CD14-positive monocyte (primary cell): ENCODE measurements around the gene SARS1. TPM values are rescaled to one million over a fixed set of nuclear protein-coding genes. Genes with fewer than 3 reads are reported as not detected.

Experiments used
- DNase-seq, 3 donors: peaks; one replicate each; pipeline ENCODE4 v3.0.0-alpha.2; 2011 to 2022
- H2AFZ ChIP-seq: 2 replicates; pipeline ENCODE4 v1.6.0; 2012; ENCODE audit warnings: mild to moderate bottlenecking, low read depth, low read length, inconsistent platforms; ENCODE audit not compliant: insufficient read depth, poor library complexity, severe bottlenecking
- H3K27ac ChIP-seq, 2 donors: 1 replicate in 1 of 2; 2 replicates in 1 of 2; pipeline ENCODE4 v1.5.1; 2012 to 2013; ENCODE audit warnings: low read length in 2 of 2, control low read depth in 1 of 2, inconsistent platforms in 1 of 2, low read depth in 1 of 2, mild to moderate bottlenecking in 1 of 2
- H3K27me3 ChIP-seq, 2 donors: one replicate each; pipeline versions ENCODE4 v1.6.0 to v1.6.1; 2011 to 2013; ENCODE audit warnings: low read length in 2 of 2; ENCODE audit not compliant: control insufficient read depth in 2 of 2, insufficient read depth in 2 of 2
- H3K36me3 ChIP-seq, 2 donors: replicated peaks in 1 of 2; 1 replicate in 1 of 2; 2 replicates in 1 of 2; pipeline versions ENCODE4 v1.5.1 to v1.6.1; 2012 to 2013; ENCODE audit warnings: low read length in 2 of 2, control low read depth in 1 of 2, inconsistent platforms in 1 of 2, mild to moderate bottlenecking in 1 of 2; ENCODE audit not compliant: insufficient read depth in 2 of 2, control insufficient read depth in 1 of 2
- H3K4me1 ChIP-seq, 2 donors: 1 replicate in 1 of 2; 2 replicates in 1 of 2; pipeline versions ENCODE4 v1.5.1 to v1.6.1; 2012 to 2013; ENCODE audit warnings: low read length in 2 of 2, control low read depth in 1 of 2, inconsistent platforms in 1 of 2, mild to moderate bottlenecking in 1 of 2, moderate library complexity in 1 of 2; ENCODE audit not compliant: insufficient read depth in 2 of 2, control insufficient read depth in 1 of 2
- H3K4me2 ChIP-seq: replicated peaks from 2 replicates; pipeline ENCODE3; 2012; ENCODE audit warnings: low read length, moderate library complexity, mild to moderate bottlenecking; ENCODE audit not compliant: poor library complexity, severe bottlenecking; ENCODE audit errors: extremely low read depth
- H3K4me3 ChIP-seq, 3 experiments: fragments of 200-600 bp in 1 of 3; sonication (generic) in 1 of 3; replicated peaks in 1 of 3; 1 replicate in 2 of 3; 2 replicates in 1 of 3; pipeline ENCODE4 v1.5.1; 2011 to 2013; ENCODE audit warnings: low read length in 3 of 3, mild to moderate bottlenecking in 3 of 3, control low read depth in 2 of 3, low read depth in 2 of 3, inconsistent platforms in 1 of 3, moderate library complexity in 1 of 3
- H3K79me2 ChIP-seq: 2 replicates; pipeline ENCODE4 v1.6.0; 2012; ENCODE audit warnings: mild to moderate bottlenecking, control low read depth, inconsistent platforms, low read length, moderate library complexity; ENCODE audit not compliant: insufficient read depth
- H3K9ac ChIP-seq: 2 replicates; pipeline ENCODE4 v1.6.0; 2017; ENCODE audit warnings: low read length, mild to moderate bottlenecking; ENCODE audit not compliant: insufficient read depth, poor library complexity, severe bottlenecking
- H3K9me3 ChIP-seq, 2 donors: replicated peaks in 1 of 2; 1 replicate in 1 of 2; 2 replicates in 1 of 2; pipeline versions ENCODE4 v1.5.1 to v1.6.1; 2012 to 2013; ENCODE audit warnings: low read length in 2 of 2, control low read depth in 1 of 2; ENCODE audit not compliant: control insufficient read depth in 1 of 2, insufficient read depth in 1 of 2
- H4K20me1 ChIP-seq: 2 replicates; pipeline ENCODE4 v1.6.0; 2012; ENCODE audit warnings: mild to moderate bottlenecking, low read length, control low read depth, moderate library complexity; ENCODE audit not compliant: insufficient read depth
- H3K27ac Mint-ChIP-seq, 7 donors: one replicate each; pipeline ENCODE4 v1.8.0; 2020; ENCODE audit warnings: mild to moderate bottlenecking in 7 of 7, mixed read lengths in 7 of 7, moderate library complexity in 6 of 7, inconsistent platforms in 2 of 7
- H3K27me3 Mint-ChIP-seq, 3 donors: one replicate each; pipeline ENCODE4 v1.8.0; 2021 to 2022; ENCODE audit warnings: low read depth in 3 of 3, mild to moderate bottlenecking in 3 of 3, mixed read lengths in 3 of 3, moderate library complexity in 3 of 3, inconsistent platforms in 1 of 3
- H3K36me3 Mint-ChIP-seq, 2 donors: one replicate each; pipeline ENCODE4 v1.8.0; 2020; ENCODE audit warnings: mixed read lengths in 2 of 2, inconsistent platforms in 1 of 2, mild to moderate bottlenecking in 1 of 2
- H3K4me1 Mint-ChIP-seq: one replicate; pipeline ENCODE4 v1.8.0; 2020; ENCODE audit warnings: mild to moderate bottlenecking, mixed read lengths
- H3K4me3 Mint-ChIP-seq, 2 donors: one replicate each; pipeline ENCODE4 v1.8.0; 2020; ENCODE audit warnings: mild to moderate bottlenecking in 2 of 2, mixed read lengths in 2 of 2, moderate library complexity in 1 of 2
- H3K9me3 Mint-ChIP-seq, 7 donors: one replicate each; pipeline ENCODE4 v1.8.0; 2020 to 2022; ENCODE audit warnings: mixed read lengths in 7 of 7, mild to moderate bottlenecking in 6 of 7, moderate library complexity in 6 of 7, inconsistent platforms in 2 of 7
- CTCF ChIP-seq: fragments of 200-600 bp; IDR thresholded peaks from one replicate; pipeline ENCODE4 v1.8.0; 2022; ENCODE audit warnings: antibody characterized with exemption, mild to moderate bottlenecking
- WGBS: methylation state at CpG from one replicate; pipeline ENCODE4 v1.1.5; 2013; ENCODE audit warnings: missing lambda C conversion rate; ENCODE audit not compliant: insufficient coverage; 5-methylcytosine and 5-hydroxymethylcytosine counted together
- intact Hi-C, 2 donors: fragments of 100-400 bp; cut with micrococcal nuclease; formaldehyde crosslinking; loops; one replicate each; pipeline versions ENCODE4 v1.15.0 to v1.15.1; 2023
- polyA plus RNA-seq, 3 donors: library from polyadenylated mRNA; depleted of rRNA in 1 of 3; unstranded in 2 of 3; stranded (reverse) in 1 of 3; fragments of 300-500 nt in 2 of 3; fragments of >200 nt in 1 of 3; fragmentation: Illumina TruSeq in 2 of 3; gene quantifications; 1 replicate in 2 of 3; 2 replicates in 1 of 3; pipeline ENCODE4 v1.2.3, GENCODE V29; 2012 to 2021

The SARS1 gene
- polyA plus RNA-seq, 3 donors, result 70.1 to 107 (median 99.1) TPM

- H3K36me3 Mint-ChIP-seq, result no peaks in the 10 kb centered on the region
- intact Hi-C loops, result loop anchor here in 1 of 2 donors (10.0 kb wide), 1 partner anchor 173 kb away; no protein-coding TSS in a partner anchor
- Histone ChIP-seq H3K9ac (no peak overlapping the region), H3K79me2 (no peaks in the 10 kb centered on the region), H3K27me3 (no peaks in the 10 kb centered on the region), H3K4me2 (no peak overlapping the region), H3K36me3 (no peaks in the 10 kb centered on the region), H3K4me3 (no peak overlapping the region), H3K9me3 (no peaks in the 10 kb centered on the region), H2AFZ (no peak overlapping the region), H3K27ac (no peak overlapping the region), H4K20me1 (no peaks in the 10 kb centered on the region), H3K4me1 (peaks cover 12 to 14% of the 10 kb centered on the region in 2 donors)
- DNase-seq, result no peak
- WGBS, result 97% methylated on average over 4 of the region's 6 CpGs
- no peak overlapping the region for H3K4me3 Mint-ChIP-seq
- peaks cover 21% of the 10 kb centered on the region for H3K4me1 Mint-ChIP-seq
- no peak for TF ChIP-seq CTCF
- peaks cover 10 to 17% (median 12%) of the 10 kb centered on the region in 3 donors for H3K27me3 Mint-ChIP-seq
- H3K9me3 Mint-ChIP-seq, result no peaks in the 10 kb centered on the region
- no peak overlapping the region for H3K27ac Mint-ChIP-seq
Observed at GRCh38 chr1:109198043-109198695, 15.5 kb upstream of the SARS1 start.

- no CpG with 5 or more reads among the region's 4 CpGs for WGBS
- Histone ChIP-seq H2AFZ (no peak overlapping the region), H3K9me3 (no peaks in the 10 kb centered on the region), H3K36me3 (no peaks in the 10 kb centered on the region), H3K27ac (no peak overlapping the region), H3K9ac (no peak overlapping the region), H3K27me3 (no peaks in the 10 kb centered on the region), H3K4me1 (peaks cover 9 to 11% of the 10 kb centered on the region in 2 donors), H3K4me3 (no peak overlapping the region), H3K4me2 (no peak overlapping the region), H4K20me1 (no peaks in the 10 kb centered on the region), H3K79me2 (no peaks in the 10 kb centered on the region)
- DNase-seq, result no peak
- Mint-ChIP-seq H3K4me3 (no peak overlapping the region), H3K36me3 (no peaks in the 10 kb centered on the region), H3K9me3 (no peaks in the 10 kb centered on the region), H3K4me1 (peaks cover 18% of the 10 kb centered on the region), H3K27me3 (peaks cover 10 to 17% (median 12%) of the 10 kb centered on the region in 3 donors), H3K27ac (no peak overlapping the region)
- intact Hi-C loops, result loop anchor here in 1 of 2 donors (10.0 kb wide), 1 partner anchor 174 kb away; no protein-coding TSS in a partner anchor
- no peak for TF ChIP-seq CTCF
Observed at GRCh38 chr1:109198745-109199144, 15.0 kb upstream of the SARS1 start.
